Lower leg skin (tissue), 3 donors: Measurements from ENCODE around the gene PAFAH1B1.

ENCODE experiments used
- CTCF ChIP-seq, 3 donors: fragments of 450-650 bp; IDR thresholded peaks; one replicate each; pipeline ENCODE4 v1.5.1; 2016; ENCODE audit warnings: antibody characterized with exemption in 3 of 3, mild to moderate bottlenecking in 3 of 3, moderate library complexity in 2 of 3
- POLR2A ChIP-seq, 2 donors: fragments of 450-650 bp; IDR thresholded peaks; one replicate each; pipeline ENCODE4 v1.6.1; 2016 to 2017; ENCODE audit warnings: antibody characterized with exemption in 2 of 2, mild to moderate bottlenecking in 1 of 2, moderate library complexity in 1 of 2

GRCh38 chr17:2636169-2636930, 42.9 kb downstream of the PAFAH1B1 start:
- TF ChIP-seq CTCF (IDR thresholded peaks at IDR 0.05) (no peak), POLR2A (IDR thresholded peaks at IDR 0.05) (no peak)
